ENCODE measurements around the gene RXRA. TPM values are rescaled to one million over a fixed set of nuclear protein-coding genes. Genes with fewer than 3 reads are reported as not detected.

RXRA gene
- total and polyA plus RNA-seq, 2 of the 13 experiments (the other 11 are each of a cell fraction or from before 2014, with no cell fraction given) = 18.9 to 29.2 TPM

DNA sequence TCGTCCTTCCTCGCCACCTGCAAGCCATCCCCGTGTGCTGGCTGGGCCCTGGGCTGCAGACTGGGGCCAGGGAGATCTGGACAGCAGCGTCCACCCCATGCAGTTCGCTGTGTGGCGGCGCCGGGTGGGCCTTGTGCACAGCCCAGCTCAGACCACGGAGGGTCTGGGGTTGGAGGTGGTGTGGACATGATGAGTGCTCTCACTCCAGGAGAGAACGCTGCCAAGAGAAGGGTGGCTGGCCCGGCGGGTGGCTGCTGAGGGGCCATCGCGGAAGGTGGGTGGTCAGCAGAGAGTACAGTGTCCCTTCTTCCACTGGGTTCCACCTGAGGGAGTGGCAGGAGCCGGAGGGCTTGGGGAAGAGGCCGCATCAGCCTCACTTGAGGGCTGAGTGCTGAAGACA is 44.4 kb downstream of the RXRA start (continued):
- TF ChIP-seq ZXDC (CRISPR knock-in tag; IDR thresholded peaks at IDR 0.05) (no peak), ZNF766 (CRISPR knock-in tag; IDR thresholded peaks at IDR 0.05; ENCODE audit: borderline replicate concordance) (no peak), USF2 (IDR thresholded peaks at IDR 0.05; ENCODE audit: low read depth, low read length) (no peak), USF2 (CRISPR knock-in tag; IDR thresholded peaks at IDR 0.05; ENCODE audit: borderline replicate concordance) (no peak), NRL (CRISPR knock-in tag; IDR thresholded peaks at IDR 0.05; ENCODE audit: borderline replicate concordance) (no peak), ZNF563 (CRISPR knock-in tag; IDR thresholded peaks at IDR 0.05) (no peak), SMARCC2 (IDR thresholded peaks at IDR 0.05) (no peak)
- TF ChIP-seq, protein P1, sequence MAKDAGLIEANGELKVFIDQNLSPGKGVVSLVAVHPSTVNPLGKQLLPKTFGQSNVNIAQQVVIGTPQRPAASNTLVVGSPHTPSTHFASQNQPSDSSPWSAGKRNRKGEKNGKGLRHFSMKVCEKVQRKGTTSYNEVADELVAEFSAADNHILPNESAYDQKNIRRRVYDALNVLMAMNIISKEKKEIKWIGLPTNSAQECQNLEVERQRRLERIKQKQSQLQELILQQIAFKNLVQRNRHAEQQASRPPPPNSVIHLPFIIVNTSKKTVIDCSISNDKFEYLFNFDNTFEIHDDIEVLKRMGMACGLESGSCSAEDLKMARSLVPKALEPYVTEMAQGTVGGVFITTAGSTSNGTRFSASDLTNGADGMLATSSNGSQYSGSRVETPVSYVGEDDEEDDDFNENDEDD (CRISPR knock-in tag; IDR thresholded peaks at IDR 0.05; ENCODE audit: borderline replicate concordance) = no peak
